ENCODE results near the gene THRB.

THRB gene

GRCh38 chr3:24299246-24299805 lies 195.3 kb downstream of the THRB start:
- DNase-seq = no peak

GRCh38 chr3:24296441-24297205 lies 198.0 kb downstream of the THRB start:
- DNase-seq = no peak

- no peak for DNase-seq
Observed at GRCh38 chr3:24294150-24294549, 200.5 kb downstream of the THRB start.

GRCh38 chr3:24291646-24292045 lies 203.0 kb downstream of the THRB start:
- no peak for DNase-seq

GRCh38 chr3:24290596-24290995 lies 204.1 kb downstream of the THRB start:
- DNase-seq = no peak

- no peak for DNase-seq
Observed at GRCh38 chr3:24288496-24289236, 206.0 kb downstream of the THRB start.

- no peak for DNase-seq
Observed at GRCh38 chr3:24287755-24288450, 206.7 kb downstream of the THRB start.

GRCh38 chr3:24286405-24286804 lies 208.2 kb downstream of the THRB start:
- DNase-seq = no peak

GRCh38 chr3:24278543-24278942 lies 216.1 kb downstream of the THRB start:
- DNase-seq = no peak

- no peak for DNase-seq
Observed at GRCh38 chr3:24273491-24273890, 221.2 kb downstream of the THRB start.

GRCh38 chr3:24272875-24273274 lies 221.8 kb downstream of the THRB start:
- no peak for DNase-seq

GRCh38 chr3:24272408-24272807 lies 222.2 kb downstream of the THRB start:
- no peak for DNase-seq

GRCh38 chr3:24271228-24271627 lies 223.4 kb downstream of the THRB start:
- no peak for DNase-seq

GRCh38 chr3:24270744-24271143 lies 223.9 kb downstream of the THRB start:
- DNase-seq = no peak

- no peak for DNase-seq
Observed at GRCh38 chr3:24270204-24270691, 224.4 kb downstream of the THRB start.

- peak; percentile 27 for DNase-seq
Observed at GRCh38 chr3:24264748-24265158, 229.9 kb downstream of the THRB start.

GRCh38 chr3:24264011-24264410 lies 230.6 kb downstream of the THRB start:
- DNase-seq = no peak

- DNase-seq = no peak
Observed at GRCh38 chr3:24263069-24263668, 231.5 kb downstream of the THRB start.

GRCh38 chr3:24261521-24261920 lies 233.1 kb downstream of the THRB start:
- no peak for DNase-seq

- no peak for DNase-seq
Observed at GRCh38 chr3:24259901-24260512, 234.6 kb downstream of the THRB start.

- DNase-seq = no peak
Observed at GRCh38 chr3:24258727-24259600, 235.7 kb downstream of the THRB start.
